ENCODE data around the gene SEMA4A.
"Not testable (repeated sequence)": the region's sequence is repeated elsewhere in the genome, so short reads cannot be mapped to it uniquely, and the experiment has no call there.

Gene SEMA4A

DNA sequence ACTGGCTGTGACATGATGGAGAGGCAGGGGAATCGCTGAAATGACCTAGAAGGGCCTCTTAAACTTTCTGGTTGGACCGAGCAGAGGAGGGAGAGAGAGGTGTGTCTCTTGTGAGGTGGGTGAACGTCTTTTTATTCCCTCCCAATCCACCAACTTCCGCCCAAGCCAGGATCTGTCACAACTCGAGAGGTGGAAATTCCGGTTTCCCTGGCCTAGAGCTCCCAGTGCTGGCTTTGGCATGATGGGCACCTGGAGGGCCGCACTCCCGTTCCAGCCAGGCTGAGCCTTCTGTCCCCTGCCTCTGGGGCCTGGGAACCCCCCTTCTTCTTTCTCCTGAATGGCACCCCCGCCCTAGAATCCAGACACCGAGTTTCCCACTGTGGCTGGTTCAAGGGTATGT is at the start of gene SEMA4A:
Gene SEMA4A (plus strand): TSS at position 224 of the 400 bp plus-strand sequence. CDS start 994 bp downstream, outside the sequence.
- no peak for DNase-seq

GRCh38 chr1:156104065-156104810 is 49.1 kb upstream of the SEMA4A start:
- DNase-seq, result peak; percentile 88

- DNase-seq, result peak; percentile 64
These were observed 48.2 kb upstream of the SEMA4A start for GRCh38 chr1:156104861-156105832.

GRCh38 chr1:156106624-156107488 is 46.5 kb upstream of the SEMA4A start:
- peak; percentile 64 for DNase-seq

DNA sequence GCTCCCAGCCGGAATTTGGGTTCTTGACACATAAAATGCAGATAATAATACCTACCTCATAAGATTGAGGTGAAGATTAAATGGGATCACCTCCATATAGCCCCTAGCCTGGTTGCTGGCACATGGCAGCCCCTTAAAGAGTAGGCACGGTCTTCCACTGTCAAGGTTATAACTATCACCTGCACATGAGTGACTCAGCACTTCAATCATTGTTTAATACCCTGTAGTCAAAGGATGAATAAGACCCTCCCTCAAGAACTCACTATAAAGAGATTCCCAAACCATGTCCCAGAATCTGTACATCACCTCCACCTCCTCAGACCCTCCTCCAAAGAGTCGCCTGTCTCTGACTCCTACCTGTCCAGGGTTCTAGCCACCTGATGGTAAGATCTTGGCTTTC is 45.3 kb upstream of the SEMA4A start:
- DNase-seq, result no peak

DNA sequence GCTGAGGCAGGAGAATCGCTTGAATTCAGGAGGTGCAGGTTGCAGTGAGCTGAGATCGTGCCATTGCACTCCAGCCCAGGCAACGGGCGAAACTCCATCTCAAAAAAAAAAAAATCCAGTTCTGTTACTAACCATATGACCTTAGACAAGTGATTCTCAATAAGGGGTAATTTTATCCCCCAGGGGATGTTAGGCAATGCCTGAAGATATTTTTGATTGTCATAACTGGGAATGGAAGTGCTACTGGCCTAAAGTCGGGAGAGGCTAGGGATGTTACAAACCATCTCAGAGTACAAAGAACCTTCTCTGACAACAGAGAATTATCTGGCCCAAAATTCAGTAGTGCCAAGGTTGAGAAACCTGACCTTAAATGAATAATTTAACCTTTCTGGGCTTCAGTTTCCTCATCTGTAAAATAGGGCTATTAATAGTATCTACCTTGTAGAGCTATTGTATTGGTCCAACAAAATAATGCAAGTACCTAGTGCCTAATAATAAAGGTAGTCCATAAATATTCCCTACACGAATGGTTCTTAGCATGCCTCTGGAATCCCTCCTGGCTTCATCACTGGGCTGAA is 44.6 kb upstream of the SEMA4A start:
- no peak for DNase-seq

- DNase-seq, result no peak
These were observed 43.1 kb upstream of the SEMA4A start for GRCh38 chr1:156110252-156110651.

GRCh38 chr1:156111355-156111962 is 41.9 kb upstream of the SEMA4A start:
- DNase-seq, result no peak

DNA sequence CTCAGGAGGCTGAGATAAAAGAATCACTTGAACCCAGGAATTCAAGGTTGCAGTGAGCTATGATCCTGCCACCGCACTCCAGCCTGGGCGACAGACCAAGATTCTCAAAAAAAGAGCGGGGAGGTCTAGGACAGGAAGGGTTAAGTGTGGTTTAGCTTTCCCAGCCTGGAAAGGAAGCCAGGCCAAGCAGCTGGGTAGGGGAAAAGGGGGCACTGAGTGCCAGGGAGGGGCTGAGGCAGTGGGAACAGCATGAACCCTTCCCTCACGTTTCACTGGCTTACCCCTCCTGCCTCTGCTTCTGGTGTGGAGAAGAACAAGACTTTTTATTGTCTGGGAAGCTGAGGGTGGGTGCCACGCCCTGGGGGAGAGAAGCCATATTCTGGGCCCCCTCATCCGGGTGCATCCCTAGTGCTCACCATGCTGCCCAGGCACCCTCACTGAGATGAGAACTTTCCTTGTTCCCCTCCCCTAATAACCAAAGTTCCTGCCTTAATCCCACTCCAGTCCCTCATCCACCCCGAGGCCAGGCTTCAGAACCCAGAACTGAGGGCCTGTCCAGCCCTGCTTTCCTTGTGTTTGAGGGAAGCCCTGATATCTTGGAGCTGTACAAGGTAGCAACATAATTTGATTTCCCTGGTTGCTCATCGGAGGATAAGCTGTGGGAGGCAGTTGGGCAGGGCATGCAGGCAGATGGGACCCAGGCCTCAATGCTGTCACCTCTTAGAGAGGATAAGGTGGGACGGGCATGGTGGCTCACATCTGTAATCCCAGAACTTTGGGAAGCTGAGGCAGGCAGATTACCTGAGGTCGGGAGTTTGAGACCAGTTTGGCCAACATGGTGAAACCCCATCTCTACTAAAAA is 40.9 kb upstream of the SEMA4A start:
- no peak for DNase-seq

DNA sequence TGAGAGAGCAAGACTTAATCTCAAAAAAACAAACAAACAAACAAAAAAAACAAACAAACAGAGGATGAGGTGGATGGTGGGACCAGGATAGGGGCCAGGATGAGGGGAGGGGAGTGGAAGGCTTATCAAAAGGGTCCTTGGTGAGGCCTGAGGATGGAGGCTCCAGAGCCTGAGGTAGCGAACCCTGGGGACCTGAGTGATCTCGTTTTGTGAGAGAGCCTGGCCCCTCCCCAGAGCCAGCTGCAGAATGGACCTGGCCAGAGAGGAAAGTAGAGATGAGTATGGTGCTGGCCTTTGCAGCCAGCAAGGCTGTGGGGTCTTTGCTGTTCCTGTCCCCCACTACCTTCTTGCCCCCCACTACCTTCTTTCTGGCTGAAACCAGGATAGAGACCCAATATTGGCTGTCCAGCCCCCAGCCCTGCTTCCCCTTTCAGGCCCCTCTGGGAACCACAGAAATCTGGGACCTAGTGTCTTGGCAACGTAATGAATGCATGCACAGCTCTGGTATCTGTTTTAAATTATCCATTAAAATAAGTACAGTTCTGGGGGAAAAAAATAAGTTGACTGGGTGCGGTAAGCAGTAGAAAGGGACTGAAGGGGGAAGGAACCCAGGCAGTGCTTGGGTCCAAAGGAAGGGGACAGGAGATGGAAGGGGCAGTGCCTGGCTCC is 40.0 kb upstream of the SEMA4A start:
- no peak for DNase-seq

GRCh38 chr1:156114101-156114918 is 39.1 kb upstream of the SEMA4A start, which contains the start of gene LMNA:
Gene LMNA, plus strand, starts transcription at chr1:156114711. Its CDS starts 208 bp downstream, at chr1:156114919.
- peak; percentile 95 for DNase-seq

- peak; percentile 48 for DNase-seq
These were observed 38.4 kb upstream of the SEMA4A start for GRCh38 chr1:156114919-156115513.

DNA sequence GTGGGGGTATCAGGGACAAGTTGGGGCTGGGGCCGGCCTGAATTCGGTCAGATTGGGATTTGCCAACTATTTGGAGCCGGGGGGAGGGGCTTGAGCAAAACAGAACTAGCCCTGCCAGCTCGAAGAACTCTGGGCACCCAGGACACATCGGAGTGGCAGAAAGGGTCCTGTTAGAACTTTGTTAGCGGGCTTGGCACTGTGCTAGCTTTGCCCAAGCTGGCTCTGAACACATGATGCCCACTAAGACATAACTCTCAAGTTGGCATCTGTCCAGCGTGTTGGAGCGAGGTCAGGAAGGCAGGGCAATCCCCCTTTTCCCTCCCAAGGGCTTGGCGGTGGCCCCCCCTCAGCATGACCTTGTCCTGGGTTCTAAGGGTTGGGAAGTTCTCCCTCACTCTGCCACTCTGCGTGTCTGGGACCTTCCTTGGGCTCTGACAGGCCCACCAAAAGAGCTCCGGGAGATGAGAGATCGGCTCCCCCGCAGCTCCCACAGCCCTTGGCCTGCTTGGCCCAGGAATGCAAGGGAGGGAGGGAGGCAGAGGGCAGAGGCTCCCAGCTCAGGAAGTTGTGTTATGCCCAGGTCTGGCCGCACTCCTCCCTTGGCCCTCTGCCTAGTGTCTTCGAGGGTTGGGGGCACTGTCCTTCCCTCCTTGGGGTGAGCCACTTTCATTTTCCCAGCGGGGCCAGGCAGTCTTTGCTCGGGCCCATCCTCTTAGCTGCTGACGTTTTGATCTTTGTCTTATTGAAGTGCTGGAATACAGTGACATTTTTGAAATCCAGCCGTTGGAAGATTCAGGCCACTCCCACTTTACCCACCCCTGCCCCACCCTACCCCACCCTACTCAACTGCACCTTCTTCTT is 37.6 kb upstream of the SEMA4A start:
- peak; percentile 74 for DNase-seq

- not testable (repeated sequence) for DNase-seq
These were observed 36.7 kb upstream of the SEMA4A start for GRCh38 chr1:156116731-156117130.

DNA sequence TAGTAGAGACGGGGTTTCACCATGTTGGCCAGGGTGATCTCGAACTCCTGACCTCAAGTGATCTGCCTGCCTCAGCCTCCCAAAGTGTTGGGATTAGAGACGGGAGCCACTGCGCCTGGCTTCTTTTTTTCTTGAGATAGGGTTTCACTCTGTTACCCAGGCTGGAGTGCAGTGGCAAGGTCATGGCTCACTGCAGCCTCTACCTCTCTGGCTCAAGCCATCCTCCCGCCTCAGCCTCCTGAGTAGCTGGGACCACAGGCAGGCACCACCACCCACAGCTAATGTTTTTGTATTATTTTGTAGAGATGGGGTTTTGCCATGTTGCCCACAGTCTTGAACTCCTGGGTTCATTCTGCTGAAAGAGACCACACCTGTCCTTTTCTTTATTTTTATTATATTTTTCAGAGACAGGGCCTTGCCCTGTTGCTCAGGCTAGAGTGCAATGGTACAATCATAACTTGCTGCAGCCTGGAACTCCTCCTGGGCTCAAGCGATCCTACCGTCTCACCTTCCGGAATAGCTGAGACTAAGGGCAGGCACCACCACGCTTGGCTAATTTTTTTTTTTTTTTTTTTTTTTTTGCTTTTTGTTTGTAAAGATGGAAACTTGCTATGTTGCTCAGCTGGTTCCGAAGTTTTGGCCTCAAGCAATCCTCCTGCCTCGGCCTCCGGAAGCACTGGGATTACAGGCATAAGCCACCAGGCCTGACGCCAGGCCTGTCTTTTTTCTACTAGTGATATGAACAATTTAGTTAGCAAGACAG is 35.8 kb upstream of the SEMA4A start:
- DNase-seq, result no peak

DNA sequence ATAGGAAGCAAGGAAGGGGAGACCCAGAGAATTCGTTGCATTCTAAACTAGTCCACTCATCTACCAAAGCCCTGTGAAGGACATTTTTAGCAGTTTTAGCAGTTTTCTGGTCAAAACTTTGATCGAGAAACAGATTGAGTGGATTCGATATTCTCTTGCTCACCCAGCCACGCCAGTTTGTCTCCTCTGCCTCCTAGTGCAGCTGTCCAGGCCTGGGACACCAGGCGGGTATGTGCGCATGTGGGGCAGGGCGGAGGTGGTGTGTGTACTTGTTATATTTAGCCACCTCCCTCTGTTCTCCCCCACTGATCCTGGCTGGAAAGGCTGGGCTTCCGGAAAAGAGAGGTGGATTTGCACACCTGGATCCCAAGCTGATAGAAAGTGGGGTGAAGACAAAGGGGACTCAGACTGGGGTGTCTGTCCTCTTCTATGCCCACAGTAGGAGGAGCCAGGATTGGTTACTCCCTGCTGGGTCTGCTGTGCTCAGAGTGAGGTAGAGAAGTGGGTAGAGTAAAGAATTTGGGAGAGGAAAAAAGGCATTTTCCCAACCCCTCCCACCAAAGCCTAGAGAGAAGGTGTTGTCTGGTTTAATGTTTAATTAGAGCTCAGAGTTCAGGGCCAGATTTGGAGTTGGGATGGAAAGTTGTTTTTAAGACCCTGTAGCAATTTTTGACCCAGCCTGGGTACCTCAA is 35.1 kb upstream of the SEMA4A start:
- no peak for DNase-seq

Measured in hematopoietic multipotent progenitor cell treated with erythropoietin and hydrocortisone succinate and interleukin-3 and kit ligand, for 8 days (in vitro differentiated cells).